AG10803 (cell line): ENCODE results near the gene SH3BP5.

Source experiments
- DNase-seq: peaks from one replicate; pipeline ENCODE4 v3.0.0; 2010; ENCODE audit warnings: low read depth
- H3K4me3 ChIP-seq: 2 replicates; pipeline ENCODE4 v1.5.1; 2011; ENCODE audit warnings: mild to moderate bottlenecking, low read length, control low read depth
- CTCF ChIP-seq: conservative IDR thresholded peaks from 2 replicates; pipeline ENCODE4 v1.5.1; 2011; ENCODE audit warnings: mild to moderate bottlenecking, low read length, control low read depth, inconsistent platforms

SH3BP5 gene

GRCh38 chr3:15273227-15273626 lies 59.2 kb downstream of the SH3BP5 start:
- H3K4me3 ChIP-seq: no peak overlapping the region
- no peak for TF ChIP-seq CTCF
- DNase-seq: no peak

- DNase-seq: no peak
- no peak for TF ChIP-seq CTCF
- no peak overlapping the region for H3K4me3 ChIP-seq
These were observed 59.8 kb downstream of the SH3BP5 start for GRCh38 chr3:15272426-15273196.

GRCh38 chr3:15271785-15272381 lies 60.5 kb downstream of the SH3BP5 start:
- TF ChIP-seq CTCF: no peak
- no peak overlapping the region for H3K4me3 ChIP-seq
- DNase-seq: no peak

DNA sequence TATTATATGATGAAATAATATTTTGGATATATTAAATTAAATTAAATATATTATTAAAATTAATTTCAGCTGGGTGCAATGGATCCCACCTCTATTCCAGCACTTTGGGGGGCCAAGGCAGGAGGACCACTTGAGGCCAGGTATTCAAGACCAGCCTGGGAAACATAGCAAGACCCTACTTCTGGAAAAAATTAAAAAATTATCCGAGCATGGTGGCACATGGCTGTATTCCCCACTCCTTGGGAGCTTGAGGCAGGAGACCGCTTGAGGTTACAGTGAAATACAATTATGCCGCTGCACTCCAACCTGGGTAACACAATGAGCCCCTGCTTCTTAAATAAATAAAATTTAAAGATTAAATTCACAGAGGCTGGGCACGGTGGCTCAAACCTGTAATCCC lies 61.4 kb downstream of the SH3BP5 start:
- no peak for DNase-seq
- TF ChIP-seq CTCF: no peak
- no peak overlapping the region for H3K4me3 ChIP-seq

- H3K4me3 ChIP-seq: no peak overlapping the region; the same call in 1 of the 2 replicates
- peak; percentile 90 for DNase-seq
- TF ChIP-seq CTCF: no peak
These were observed 63.0 kb downstream of the SH3BP5 start for GRCh38 chr3:15269091-15269989.

DNA sequence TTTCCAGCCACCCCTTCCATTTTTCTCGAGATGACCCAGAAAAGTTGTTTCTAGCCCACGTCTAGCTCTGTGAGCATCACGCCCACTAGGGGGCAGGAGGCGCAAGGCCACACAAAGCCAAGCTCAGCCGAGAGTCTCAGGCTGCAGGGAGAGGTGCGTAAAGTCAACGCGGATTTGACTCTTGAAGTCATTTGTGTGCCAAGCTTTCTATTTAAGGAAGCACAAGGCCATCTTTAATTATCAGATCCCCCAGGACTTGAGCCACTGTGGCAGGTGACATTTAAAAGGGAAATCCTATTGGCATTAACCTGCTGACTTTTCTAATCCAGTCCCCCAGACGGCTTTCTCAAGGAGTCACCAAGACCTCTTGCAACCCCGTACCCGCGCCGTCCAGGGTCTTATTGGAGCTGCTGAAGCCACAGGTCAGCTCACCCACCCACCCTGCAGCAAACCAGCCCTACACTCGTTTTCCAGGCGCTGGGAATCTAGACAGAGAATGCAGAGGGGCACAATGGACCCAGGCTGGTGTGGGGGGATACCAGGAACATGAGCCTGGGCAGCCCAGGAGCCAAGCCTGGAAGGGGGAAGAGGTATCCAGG lies 64.3 kb downstream of the SH3BP5 start:
- peak; percentile 82 for DNase-seq
- no peak overlapping the region for H3K4me3 ChIP-seq
- TF ChIP-seq CTCF: peak; percentile 99
